WTC11 (cell line): ENCODE measurements around the gene DYNLRB2. TPM values are rescaled to one million over a fixed set of nuclear protein-coding genes. Genes with fewer than 3 reads are reported as not detected.

Source experiments
- ATAC-seq: fragments of 200-7000 bp; cut with Tn5 transposase; 2 replicates; pipeline ENCODE4 v1.10.0; 2021; ENCODE audit warnings: mild to moderate bottlenecking, moderate library complexity
- CTCF ChIA-PET: fragments of 300-600 bp; sonication (Branson Sonifier 250); formaldehyde crosslinking; loops from one replicate; lab custom pipeline; 2021; ENCODE audit warnings: antibody characterized with exemption; lab: Charles Lee
- POLR2A ChIA-PET: fragments of 350-600 bp; sonication (Branson Sonifier 250); formaldehyde crosslinking; loops from one replicate; lab custom pipeline; 2021; ENCODE audit warnings: antibody characterized with exemption; lab: Charles Lee
- DNase-seq: peaks from one replicate; pipeline ENCODE4 v3.0.0; 2021; ENCODE audit warnings: low spot score
- H3K27ac Mint-ChIP-seq: 2 replicates; pipeline ENCODE4 v1.8.0; 2021; ENCODE audit warnings: mixed read lengths
- H3K27me3 Mint-ChIP-seq: 2 replicates; pipeline ENCODE4 v1.8.0; 2021; ENCODE audit warnings: low read depth, mild to moderate bottlenecking, moderate library complexity, mixed read lengths
- H3K36me3 Mint-ChIP-seq: 2 replicates; pipeline ENCODE4 v1.8.0; 2021; ENCODE audit warnings: mixed read lengths
- H3K4me1 Mint-ChIP-seq: 2 replicates; pipeline ENCODE4 v1.8.0; 2022; ENCODE audit warnings: mixed read lengths
- H3K4me3 Mint-ChIP-seq: 2 replicates; pipeline ENCODE4 v1.8.0; 2021; ENCODE audit warnings: mild to moderate bottlenecking, moderate library complexity, mixed read lengths
- H3K9me3 Mint-ChIP-seq: 2 replicates; pipeline ENCODE4 v1.8.0; 2021; ENCODE audit warnings: mixed read lengths
- EMX1 ChIP-seq: fragments of 250-450 bp; sonication (Bioruptor Pico); IDR thresholded peaks from 2 replicates; pipeline ENCODE4 v1.8.0; 2021; ENCODE audit warnings: mild to moderate bottlenecking
- FOXK1 ChIP-seq: sonication (generic); formaldehyde crosslinking; IDR thresholded peaks from 2 replicates; pipeline ENCODE4 v1.8.0; 2022; ENCODE audit warnings: mild to moderate bottlenecking, moderate library complexity, missing genetic modification reagents
- FOXP1 ChIP-seq: sonication (generic); formaldehyde crosslinking; IDR thresholded peaks from 2 replicates; pipeline ENCODE4 v1.8.0; 2022; ENCODE audit warnings: missing genetic modification reagents, mild to moderate bottlenecking, moderate library complexity, borderline replicate concordance
- NFE2L1 ChIP-seq: sonication (generic); formaldehyde crosslinking; IDR thresholded peaks from 2 replicates; pipeline ENCODE4 v1.8.1; 2023; ENCODE audit warnings: missing genetic modification reagents
- NFYB ChIP-seq: sonication (generic); formaldehyde crosslinking; conservative IDR thresholded peaks from 2 replicates; pipeline ENCODE4 v1.8.0; 2022; ENCODE audit warnings: low read depth, missing genetic modification reagents
- NR3C1 ChIP-seq: sonication (generic); formaldehyde crosslinking; conservative IDR thresholded peaks from 2 replicates; pipeline ENCODE4 v1.8.1; 2023; ENCODE audit warnings: low read depth, mild to moderate bottlenecking, missing genetic modification reagents
- OVOL2 ChIP-seq: fragments of 250-450 bp; sonication (Bioruptor Pico); IDR thresholded peaks from 2 replicates; pipeline ENCODE4 v1.9.0; 2021; ENCODE audit warnings: mild to moderate bottlenecking, borderline replicate concordance
- TEAD4 ChIP-seq: sonication (generic); formaldehyde crosslinking; IDR thresholded peaks from 2 replicates; pipeline ENCODE4 v1.8.0; 2022; ENCODE audit warnings: mild to moderate bottlenecking, missing genetic modification reagents
- ZBTB21 ChIP-seq: sonication (generic); formaldehyde crosslinking; IDR thresholded peaks from 2 replicates; pipeline ENCODE4 v1.8.1; 2023; ENCODE audit warnings: mild to moderate bottlenecking, missing genetic modification reagents, borderline replicate concordance
- total RNA-seq: library from RNA; stranded (reverse); gene quantifications from 3 replicates; pipeline ENCODE4 v1.2.3, GENCODE V29; 2021
- TF ChIP-seq, protein P1 (sequence below): fragments of 250-450 bp; sonication (Bioruptor Pico); conservative IDR thresholded peaks from 2 replicates; pipeline ENCODE4 v1.9.0; 2021; ENCODE audit warnings: mild to moderate bottlenecking
- TF ChIP-seq, protein P2 (sequence below): fragments of 250-450 bp; sonication (Bioruptor Pico); IDR thresholded peaks from 2 replicates; pipeline ENCODE4 v2.1.2; 2022; ENCODE audit warnings: mild to moderate bottlenecking, moderate library complexity
- TF ChIP-seq, protein P3 (sequence below): sonication (generic); formaldehyde crosslinking; IDR thresholded peaks from 2 replicates; pipeline ENCODE4 v1.8.1; 2023; ENCODE audit warnings: mild to moderate bottlenecking, moderate library complexity, missing genetic modification reagents
- TF ChIP-seq, protein P4 (sequence below): sonication (generic); formaldehyde crosslinking; conservative IDR thresholded peaks from 2 replicates; pipeline ENCODE4 v1.8.1; 2022; ENCODE audit warnings: mild to moderate bottlenecking, missing genetic modification reagents
- TF ChIP-seq, protein P5 (sequence below): sonication (generic); formaldehyde crosslinking; IDR thresholded peaks from 2 replicates; pipeline ENCODE4 v1.8.0; 2022; ENCODE audit warnings: mild to moderate bottlenecking, missing genetic modification reagents
- TF ChIP-seq, protein P6 (sequence below): fragments of 250-450 bp; sonication (Bioruptor Pico); IDR thresholded peaks from 2 replicates; pipeline ENCODE4 v1.9.0; 2021; ENCODE audit warnings: mild to moderate bottlenecking, borderline replicate concordance
- TF ChIP-seq, protein P7 (sequence below): sonication (generic); formaldehyde crosslinking; IDR thresholded peaks from 2 replicates; pipeline ENCODE4 v1.8.0; 2022; ENCODE audit warnings: mild to moderate bottlenecking, missing genetic modification reagents
- TF ChIP-seq, protein P8 (sequence below): sonication (generic); formaldehyde crosslinking; conservative IDR thresholded peaks from 2 replicates; pipeline ENCODE4 v1.8.1; 2023; ENCODE audit warnings: mild to moderate bottlenecking, low read depth, missing genetic modification reagents, moderate library complexity

Gene DYNLRB2
- total RNA-seq, 1 experiment from 2014 or later = not detected

DNA sequence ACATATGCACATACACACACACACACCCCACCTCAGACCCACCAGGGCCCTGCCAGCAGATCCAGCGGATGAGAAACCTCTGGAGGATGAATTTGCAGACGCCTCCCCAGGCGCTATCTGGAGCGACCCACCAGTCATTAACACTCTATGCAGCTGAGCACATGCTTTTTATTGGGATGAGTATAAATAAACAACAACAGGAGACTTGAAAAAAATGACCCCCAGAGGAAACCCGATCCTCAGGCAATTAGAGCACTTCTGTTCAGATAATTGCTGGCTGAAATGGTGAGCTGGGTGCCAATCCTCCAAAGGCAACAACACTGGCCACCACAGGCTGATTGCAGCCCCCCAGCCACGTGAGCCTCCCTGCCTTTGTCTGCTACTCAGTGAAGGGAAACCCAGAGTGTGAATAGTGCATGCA lies 32.9 kb downstream of the DYNLRB2 start:
- no peak for ATAC-seq
- no peaks in the 10 kb centered on the region for H3K36me3 Mint-ChIP-seq
- CTCF ChIA-PET = no interaction called here
- no peaks in the 10 kb centered on the region; the same call in 1 of the 2 replicates for H3K27me3 Mint-ChIP-seq
- no peak for DNase-seq
- no peak overlapping the region for H3K27ac Mint-ChIP-seq
- no peak overlapping the region for H3K4me3 Mint-ChIP-seq
- POLR2A ChIA-PET = no interaction called here
- H3K4me1 Mint-ChIP-seq = no peaks in the 10 kb centered on the region
- TF ChIP-seq, protein P1, sequence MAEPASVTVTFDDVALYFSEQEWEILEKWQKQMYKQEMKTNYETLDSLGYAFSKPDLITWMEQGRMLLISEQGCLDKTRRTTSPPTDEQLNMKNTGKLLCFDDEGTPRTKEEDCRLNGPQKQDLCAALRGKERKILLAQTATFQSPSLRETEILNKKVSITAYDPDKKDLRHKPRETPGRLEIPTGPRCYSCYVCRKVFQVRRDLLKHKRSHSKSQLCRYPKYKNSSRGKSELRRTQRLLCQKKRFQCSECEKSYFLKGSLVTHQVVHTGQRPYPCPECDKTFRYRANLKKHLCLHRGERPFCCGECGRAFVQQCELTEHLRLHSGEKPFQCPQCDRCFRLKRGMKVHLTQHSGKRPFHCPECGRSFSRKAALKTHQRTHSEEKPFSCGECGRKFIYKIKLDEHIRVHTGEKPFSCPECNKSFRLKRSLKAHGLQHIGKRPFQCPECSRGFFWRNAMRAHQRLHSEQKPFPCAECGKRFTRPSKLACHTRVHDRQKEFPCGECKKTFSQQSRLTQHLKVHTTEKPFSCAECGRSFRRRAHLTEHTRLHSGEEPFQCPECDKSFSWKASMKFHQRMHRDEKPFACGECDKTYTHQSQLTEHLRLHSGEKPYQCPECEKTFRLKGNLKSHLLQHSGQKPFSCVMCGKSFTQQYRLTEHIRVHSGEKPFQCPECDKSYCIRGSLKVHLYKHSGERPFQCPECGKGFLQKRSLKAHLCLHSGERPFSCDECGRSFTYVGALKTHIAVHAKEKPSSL (CRISPR knock-in tag) = no peak
- TF ChIP-seq, protein P2, sequence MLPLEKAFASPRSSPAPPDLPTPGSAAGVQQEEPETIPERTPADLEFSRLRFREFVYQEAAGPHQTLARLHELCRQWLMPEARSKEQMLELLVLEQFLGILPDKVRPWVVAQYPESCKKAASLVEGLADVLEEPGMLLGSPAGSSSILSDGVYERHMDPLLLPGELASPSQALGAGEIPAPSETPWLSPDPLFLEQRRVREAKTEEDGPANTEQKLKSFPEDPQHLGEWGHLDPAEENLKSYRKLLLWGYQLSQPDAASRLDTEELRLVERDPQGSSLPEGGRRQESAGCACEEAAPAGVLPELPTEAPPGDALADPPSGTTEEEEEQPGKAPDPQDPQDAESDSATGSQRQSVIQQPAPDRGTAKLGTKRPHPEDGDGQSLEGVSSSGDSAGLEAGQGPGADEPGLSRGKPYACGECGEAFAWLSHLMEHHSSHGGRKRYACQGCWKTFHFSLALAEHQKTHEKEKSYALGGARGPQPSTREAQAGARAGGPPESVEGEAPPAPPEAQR = no peak
- TF ChIP-seq, protein P3, sequence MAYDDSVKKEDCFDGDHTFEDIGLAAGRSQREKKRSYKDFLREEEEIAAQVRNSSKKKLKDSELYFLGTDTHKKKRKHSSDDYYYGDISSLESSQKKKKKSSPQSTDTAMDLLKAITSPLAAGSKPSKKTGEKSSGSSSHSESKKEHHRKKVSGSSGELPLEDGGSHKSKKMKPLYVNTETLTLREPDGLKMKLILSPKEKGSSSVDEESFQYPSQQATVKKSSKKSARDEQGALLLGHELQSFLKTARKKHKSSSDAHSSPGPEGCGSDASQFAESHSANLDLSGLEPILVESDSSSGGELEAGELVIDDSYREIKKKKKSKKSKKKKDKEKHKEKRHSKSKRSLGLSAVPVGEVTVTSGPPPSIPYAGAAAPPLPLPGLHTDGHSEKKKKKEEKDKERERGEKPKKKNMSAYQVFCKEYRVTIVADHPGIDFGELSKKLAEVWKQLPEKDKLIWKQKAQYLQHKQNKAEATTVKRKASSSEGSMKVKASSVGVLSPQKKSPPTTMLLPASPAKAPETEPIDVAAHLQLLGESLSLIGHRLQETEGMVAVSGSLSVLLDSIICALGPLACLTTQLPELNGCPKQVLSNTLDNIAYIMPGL (CRISPR knock-in tag) = no peak
- no peak for TF ChIP-seq FOXP1 (CRISPR knock-in tag)
- TF ChIP-seq FOXK1 (CRISPR knock-in tag) = no peak
- no peak for TF ChIP-seq OVOL2 (CRISPR knock-in tag)
- TF ChIP-seq, protein P4, sequence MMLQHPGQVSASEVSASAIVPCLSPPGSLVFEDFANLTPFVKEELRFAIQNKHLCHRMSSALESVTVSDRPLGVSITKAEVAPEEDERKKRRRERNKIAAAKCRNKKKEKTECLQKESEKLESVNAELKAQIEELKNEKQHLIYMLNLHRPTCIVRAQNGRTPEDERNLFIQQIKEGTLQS (CRISPR knock-in tag) = no peak
- TF ChIP-seq ZBTB21 (CRISPR knock-in tag) = no peak
- TF ChIP-seq, protein P5, sequence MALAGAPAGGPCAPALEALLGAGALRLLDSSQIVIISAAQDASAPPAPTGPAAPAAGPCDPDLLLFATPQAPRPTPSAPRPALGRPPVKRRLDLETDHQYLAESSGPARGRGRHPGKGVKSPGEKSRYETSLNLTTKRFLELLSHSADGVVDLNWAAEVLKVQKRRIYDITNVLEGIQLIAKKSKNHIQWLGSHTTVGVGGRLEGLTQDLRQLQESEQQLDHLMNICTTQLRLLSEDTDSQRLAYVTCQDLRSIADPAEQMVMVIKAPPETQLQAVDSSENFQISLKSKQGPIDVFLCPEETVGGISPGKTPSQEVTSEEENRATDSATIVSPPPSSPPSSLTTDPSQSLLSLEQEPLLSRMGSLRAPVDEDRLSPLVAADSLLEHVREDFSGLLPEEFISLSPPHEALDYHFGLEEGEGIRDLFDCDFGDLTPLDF = no peak
- H3K9me3 Mint-ChIP-seq = peaks cover 7% of the 10 kb centered on the region

DNA sequence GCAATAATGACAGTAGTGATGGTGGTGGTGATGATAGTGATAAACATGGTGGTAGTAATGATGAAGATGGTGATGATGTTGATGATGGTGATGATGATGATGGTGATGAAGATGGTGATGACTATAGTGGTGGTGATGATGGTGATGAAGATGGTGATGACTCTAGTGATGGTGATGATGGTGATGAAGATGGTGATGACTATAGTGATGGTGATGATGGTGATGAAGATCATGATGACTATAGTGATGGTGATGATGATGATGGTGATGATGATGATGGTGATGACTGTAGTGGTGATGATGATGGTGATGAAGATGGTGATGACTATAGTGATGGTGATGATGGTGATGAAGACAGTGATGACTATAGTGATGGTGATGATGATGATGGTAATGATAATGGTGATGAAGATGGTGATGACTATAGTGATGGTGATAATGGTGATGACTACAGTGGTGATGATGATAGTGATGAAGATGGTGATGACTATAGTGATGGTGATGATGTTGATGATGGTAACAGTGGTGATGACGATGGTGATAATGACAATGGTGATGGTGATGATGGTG lies 35.6 kb downstream of the DYNLRB2 start:
- H3K27me3 Mint-ChIP-seq = no peaks in the 10 kb centered on the region; the same call in 1 of the 2 replicates
- ChIA-PET CTCF (no interaction called here), POLR2A (no interaction called here)
- peaks cover 15% of the 10 kb centered on the region for H3K9me3 Mint-ChIP-seq
- no peaks in the 10 kb centered on the region for H3K36me3 Mint-ChIP-seq
- no peak overlapping the region for H3K4me3 Mint-ChIP-seq
- no peak overlapping the region for H3K27ac Mint-ChIP-seq
- DNase-seq (no peak), ATAC-seq (no peak)
- H3K4me1 Mint-ChIP-seq = no peaks in the 10 kb centered on the region
- TF ChIP-seq, protein P6, sequence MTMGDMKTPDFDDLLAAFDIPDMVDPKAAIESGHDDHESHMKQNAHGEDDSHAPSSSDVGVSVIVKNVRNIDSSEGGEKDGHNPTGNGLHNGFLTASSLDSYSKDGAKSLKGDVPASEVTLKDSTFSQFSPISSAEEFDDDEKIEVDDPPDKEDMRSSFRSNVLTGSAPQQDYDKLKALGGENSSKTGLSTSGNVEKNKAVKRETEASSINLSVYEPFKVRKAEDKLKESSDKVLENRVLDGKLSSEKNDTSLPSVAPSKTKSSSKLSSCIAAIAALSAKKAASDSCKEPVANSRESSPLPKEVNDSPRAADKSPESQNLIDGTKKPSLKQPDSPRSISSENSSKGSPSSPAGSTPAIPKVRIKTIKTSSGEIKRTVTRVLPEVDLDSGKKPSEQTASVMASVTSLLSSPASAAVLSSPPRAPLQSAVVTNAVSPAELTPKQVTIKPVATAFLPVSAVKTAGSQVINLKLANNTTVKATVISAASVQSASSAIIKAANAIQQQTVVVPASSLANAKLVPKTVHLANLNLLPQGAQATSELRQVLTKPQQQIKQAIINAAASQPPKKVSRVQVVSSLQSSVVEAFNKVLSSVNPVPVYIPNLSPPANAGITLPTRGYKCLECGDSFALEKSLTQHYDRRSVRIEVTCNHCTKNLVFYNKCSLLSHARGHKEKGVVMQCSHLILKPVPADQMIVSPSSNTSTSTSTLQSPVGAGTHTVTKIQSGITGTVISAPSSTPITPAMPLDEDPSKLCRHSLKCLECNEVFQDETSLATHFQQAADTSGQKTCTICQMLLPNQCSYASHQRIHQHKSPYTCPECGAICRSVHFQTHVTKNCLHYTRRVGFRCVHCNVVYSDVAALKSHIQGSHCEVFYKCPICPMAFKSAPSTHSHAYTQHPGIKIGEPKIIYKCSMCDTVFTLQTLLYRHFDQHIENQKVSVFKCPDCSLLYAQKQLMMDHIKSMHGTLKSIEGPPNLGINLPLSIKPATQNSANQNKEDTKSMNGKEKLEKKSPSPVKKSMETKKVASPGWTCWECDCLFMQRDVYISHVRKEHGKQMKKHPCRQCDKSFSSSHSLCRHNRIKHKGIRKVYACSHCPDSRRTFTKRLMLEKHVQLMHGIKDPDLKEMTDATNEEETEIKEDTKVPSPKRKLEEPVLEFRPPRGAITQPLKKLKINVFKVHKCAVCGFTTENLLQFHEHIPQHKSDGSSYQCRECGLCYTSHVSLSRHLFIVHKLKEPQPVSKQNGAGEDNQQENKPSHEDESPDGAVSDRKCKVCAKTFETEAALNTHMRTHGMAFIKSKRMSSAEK (CRISPR knock-in tag) = no peak
- no peak for TF ChIP-seq EMX1 (CRISPR knock-in tag)
- TF ChIP-seq, protein P7, sequence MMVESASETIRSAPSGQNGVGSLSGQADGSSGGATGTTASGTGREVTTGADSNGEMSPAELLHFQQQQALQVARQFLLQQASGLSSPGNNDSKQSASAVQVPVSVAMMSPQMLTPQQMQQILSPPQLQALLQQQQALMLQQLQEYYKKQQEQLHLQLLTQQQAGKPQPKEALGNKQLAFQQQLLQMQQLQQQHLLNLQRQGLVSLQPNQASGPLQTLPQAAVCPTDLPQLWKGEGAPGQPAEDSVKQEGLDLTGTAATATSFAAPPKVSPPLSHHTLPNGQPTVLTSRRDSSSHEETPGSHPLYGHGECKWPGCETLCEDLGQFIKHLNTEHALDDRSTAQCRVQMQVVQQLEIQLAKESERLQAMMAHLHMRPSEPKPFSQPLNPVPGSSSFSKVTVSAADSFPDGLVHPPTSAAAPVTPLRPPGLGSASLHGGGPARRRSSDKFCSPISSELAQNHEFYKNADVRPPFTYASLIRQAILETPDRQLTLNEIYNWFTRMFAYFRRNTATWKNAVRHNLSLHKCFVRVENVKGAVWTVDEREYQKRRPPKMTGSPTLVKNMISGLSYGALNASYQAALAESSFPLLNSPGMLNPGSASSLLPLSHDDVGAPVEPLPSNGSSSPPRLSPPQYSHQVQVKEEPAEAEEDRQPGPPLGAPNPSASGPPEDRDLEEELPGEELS (CRISPR knock-in tag) = no peak
- no peak for TF ChIP-seq NFE2L1
- TF ChIP-seq, protein P8, sequence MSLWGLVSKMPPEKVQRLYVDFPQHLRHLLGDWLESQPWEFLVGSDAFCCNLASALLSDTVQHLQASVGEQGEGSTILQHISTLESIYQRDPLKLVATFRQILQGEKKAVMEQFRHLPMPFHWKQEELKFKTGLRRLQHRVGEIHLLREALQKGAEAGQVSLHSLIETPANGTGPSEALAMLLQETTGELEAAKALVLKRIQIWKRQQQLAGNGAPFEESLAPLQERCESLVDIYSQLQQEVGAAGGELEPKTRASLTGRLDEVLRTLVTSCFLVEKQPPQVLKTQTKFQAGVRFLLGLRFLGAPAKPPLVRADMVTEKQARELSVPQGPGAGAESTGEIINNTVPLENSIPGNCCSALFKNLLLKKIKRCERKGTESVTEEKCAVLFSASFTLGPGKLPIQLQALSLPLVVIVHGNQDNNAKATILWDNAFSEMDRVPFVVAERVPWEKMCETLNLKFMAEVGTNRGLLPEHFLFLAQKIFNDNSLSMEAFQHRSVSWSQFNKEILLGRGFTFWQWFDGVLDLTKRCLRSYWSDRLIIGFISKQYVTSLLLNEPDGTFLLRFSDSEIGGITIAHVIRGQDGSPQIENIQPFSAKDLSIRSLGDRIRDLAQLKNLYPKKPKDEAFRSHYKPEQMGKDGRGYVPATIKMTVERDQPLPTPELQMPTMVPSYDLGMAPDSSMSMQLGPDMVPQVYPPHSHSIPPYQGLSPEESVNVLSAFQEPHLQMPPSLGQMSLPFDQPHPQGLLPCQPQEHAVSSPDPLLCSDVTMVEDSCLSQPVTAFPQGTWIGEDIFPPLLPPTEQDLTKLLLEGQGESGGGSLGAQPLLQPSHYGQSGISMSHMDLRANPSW (CRISPR knock-in tag) = no peak
- TF ChIP-seq TEAD4 (CRISPR knock-in tag) = no peak
- no peak for TF ChIP-seq NR3C1 (CRISPR knock-in tag)
- TF ChIP-seq NFYB (CRISPR knock-in tag) = no peak
